NCI-H1092 (cell line): ENCODE measurements around the gene PLCH1.

Experiments
- DNase-seq: peaks from one replicate; lab custom pipeline; 2025; lab: John Stamatoyannopoulos, UW

PLCH1 gene

DNA sequence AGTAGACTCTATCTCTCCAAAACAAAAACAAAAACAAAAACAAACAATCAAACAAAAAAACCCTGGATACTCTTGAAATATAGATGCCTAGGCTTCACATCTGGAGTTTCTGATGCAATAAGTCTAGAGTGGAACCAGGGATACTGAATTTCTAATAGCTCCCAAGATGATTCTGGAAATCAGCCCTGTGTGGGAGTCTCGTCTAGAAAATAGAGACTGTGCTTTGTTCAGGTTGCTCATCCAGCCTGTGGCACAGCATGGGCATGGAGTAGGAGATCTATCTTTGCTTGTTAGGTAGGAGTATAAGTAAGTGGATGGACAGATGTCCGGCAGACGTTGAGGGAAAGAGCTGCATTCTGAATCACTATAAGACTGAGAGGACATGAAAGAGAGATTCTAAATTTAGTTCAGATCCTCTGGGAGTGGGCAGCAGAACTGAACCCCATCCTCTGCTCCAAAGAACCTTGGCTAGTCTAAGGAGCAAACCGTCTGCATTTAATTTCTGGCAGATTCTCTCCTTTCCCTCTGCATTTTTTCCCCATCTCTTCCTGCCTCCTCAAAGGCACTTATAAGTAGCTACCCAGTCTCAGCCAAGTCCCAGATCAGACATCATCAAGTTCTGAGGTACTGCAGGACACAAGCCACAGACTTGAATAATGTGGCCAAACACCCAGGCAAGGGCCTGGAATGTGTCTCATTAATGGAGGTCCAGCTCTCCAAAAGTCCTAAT is 358.8 kb downstream of the PLCH1 start:
- no peak for DNase-seq

GRCh38 chr3:155382396-155383042 is 362.4 kb downstream of the PLCH1 start:
- DNase-seq, result peak; percentile 24

- DNase-seq, result no peak
These were observed 367.0 kb downstream of the PLCH1 start for GRCh38 chr3:155377847-155378246.

DNA sequence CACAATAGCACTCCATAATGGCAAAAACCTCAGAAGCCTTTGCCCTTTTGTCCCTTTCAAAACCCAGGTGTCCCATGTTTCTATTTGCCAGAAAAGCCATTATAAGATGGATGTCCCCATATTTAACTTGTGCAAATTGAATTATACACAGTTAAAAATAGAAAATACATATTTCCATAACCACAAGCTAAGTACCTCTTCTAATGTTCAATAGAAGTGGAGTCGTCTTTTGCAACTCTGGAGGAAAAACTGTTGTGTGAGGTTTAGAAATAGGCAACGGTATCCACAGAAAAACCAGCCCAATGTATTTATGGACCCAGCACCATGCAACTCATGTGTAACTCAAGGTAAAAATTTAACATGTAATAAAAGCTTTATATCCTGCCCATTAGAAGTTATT is 367.8 kb downstream of the PLCH1 start:
- no peak for DNase-seq

DNA sequence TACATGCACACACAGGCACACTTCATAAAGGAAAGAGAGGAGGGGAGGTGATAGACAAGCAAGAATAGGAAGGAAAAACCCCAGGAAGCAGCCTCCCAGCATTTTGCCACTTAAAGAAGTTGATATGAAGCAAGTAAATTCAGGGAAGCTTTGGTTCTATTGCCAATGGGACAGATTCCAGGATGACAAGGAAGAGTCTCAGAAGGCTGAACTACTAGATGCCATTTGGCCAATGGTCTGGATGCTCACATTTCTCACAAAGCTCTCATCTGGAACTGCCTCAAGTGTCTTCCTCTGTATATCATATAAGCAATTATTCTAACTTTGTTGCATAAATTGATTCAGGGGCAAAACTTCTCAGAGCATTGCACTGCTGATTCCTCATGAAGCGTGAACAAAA is 372.6 kb downstream of the PLCH1 start:
- no peak for DNase-seq

GRCh38 chr3:155370764-155371503 is 373.9 kb downstream of the PLCH1 start:
- DNase-seq, result no peak

DNA sequence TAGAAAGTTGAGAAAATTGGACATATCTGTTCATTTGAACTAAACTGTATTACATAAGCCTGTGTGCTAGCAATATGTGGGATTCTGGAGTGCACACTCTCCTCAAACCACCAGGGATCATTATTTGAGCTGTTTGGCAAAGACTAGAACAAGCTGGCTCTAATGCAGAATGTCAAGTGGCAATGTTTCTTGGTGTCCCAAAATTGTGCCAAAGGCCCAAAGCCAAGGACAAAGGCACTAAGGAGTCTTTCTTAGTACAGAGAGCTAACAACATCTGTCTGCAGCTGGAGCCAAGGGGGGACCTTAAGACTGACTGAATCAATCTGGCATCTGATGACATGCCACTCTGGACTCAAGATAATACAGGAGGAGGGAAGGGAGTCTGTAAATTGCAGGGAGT is 374.7 kb downstream of the PLCH1 start:
- DNase-seq, result no peak

DNA sequence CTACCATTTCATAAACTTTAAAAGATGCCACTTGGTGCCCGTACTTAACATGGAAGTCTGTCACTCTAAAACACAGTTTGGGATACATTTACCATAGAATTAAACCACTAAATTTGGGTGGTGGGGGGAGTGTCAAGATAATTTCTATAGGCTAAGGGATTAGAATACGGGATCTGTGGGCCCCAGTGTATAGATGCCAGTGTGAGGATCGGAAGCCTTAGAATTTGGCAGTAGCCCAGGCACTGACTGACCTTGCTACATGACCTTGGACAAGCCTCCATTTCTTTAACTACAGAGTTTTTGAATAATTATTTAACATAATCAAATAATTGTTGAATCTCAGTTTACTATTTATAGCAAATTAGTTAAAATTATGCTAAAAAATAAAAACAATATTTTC is 375.1 kb downstream of the PLCH1 start:
- no peak for DNase-seq

GRCh38 chr3:155369244-155369643 is 375.6 kb downstream of the PLCH1 start:
- DNase-seq, result no peak

- no peak for DNase-seq
These were observed 376.1 kb downstream of the PLCH1 start for GRCh38 chr3:155368786-155369185.

DNA sequence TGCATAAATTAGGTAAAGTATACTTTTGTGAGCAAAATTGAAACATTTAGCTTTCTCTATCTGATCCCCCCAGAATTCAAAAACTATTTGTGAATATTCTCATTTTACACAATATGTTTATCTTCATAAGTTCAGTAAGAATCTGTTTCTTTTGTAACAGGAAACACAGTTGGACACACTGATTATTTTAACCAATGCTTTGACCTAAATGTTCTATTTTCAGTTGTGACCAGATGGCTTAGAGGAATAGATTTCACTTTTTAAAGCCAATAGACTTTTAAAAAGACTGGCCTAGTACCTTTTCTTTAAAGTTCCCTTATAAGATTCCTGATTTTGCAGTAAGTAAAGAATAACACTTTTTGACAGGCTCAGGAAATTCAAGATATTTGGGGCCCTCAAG is 377.4 kb downstream of the PLCH1 start:
- no peak for DNase-seq

DNA sequence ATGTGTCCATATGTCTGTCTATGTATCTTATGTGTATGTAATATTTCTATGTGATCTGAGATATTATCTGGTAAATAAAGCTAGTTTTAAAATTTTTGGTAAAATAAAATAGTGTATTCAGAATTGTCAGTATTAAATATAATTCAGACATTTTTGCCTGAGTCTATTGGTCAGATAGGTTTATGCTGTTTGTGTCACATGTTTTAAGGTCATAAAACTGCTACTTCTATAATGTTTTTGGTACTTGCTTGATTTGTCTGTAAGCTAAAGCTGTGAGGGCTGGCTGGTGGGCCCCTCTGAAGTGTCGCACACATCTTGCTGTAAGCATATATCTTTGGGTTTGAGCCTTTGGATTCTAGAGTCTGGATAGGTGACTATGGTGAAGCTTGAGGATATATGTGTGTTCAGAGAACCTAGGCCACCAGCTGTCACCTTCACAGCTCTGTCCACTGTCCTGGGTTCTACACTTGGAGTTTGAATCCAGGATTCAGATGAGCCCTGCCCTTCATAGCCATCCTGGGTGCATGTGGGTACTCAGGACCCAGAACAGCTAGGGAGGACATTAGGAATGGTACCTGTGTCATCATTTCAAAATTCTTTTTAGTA is 379.6 kb downstream of the PLCH1 start:
- no peak for DNase-seq

DNA sequence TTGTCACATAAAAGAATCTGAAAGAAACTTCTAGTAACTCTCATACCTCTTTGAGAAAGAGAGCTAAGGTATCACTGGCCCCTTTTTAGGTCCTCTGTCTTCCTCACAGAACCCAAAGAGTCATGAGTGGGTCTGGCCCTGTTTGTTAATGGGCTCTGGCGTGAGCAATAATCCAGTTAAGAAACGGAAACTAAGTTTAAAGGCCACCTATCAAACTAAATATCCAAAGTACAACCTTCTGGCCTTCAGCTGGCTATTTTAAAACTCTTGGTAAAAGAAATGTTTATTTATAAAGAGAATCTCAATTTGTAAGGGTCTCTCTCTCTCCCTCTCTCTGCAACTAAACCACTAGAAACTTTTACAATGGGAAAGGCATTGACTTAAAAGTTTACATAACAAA is 380.4 kb downstream of the PLCH1 start:
- no peak for DNase-seq

GRCh38 chr3:155363690-155364070 is 381.2 kb downstream of the PLCH1 start:
- DNase-seq, result no peak

- DNase-seq, result no peak
These were observed 381.8 kb downstream of the PLCH1 start for GRCh38 chr3:155362808-155363689.

- no peak for DNase-seq
These were observed 384.6 kb downstream of the PLCH1 start for GRCh38 chr3:155360281-155360680.

- DNase-seq, result no peak
These were observed 388.1 kb downstream of the PLCH1 start for GRCh38 chr3:155356594-155357370.

DNA sequence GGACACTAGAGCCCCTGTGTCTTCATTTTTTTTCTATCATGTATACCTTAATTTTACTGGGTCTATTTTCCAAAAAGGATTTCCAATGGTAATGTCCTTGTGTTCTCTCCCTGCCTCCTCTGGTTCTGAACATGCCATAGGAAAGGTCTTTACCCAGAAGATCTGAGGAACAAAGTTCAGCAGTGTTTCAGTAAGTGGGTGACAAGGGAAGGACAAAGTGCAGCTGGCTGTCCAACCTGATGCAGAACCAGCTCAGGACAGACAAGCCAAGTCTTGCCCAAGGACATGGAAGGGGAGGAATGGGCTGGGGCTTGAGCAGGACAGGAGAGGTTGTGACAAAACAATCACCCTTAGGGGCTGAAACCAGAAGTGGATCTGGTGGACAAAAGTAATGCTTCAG is 390.2 kb downstream of the PLCH1 start:
- no peak for DNase-seq

DNA sequence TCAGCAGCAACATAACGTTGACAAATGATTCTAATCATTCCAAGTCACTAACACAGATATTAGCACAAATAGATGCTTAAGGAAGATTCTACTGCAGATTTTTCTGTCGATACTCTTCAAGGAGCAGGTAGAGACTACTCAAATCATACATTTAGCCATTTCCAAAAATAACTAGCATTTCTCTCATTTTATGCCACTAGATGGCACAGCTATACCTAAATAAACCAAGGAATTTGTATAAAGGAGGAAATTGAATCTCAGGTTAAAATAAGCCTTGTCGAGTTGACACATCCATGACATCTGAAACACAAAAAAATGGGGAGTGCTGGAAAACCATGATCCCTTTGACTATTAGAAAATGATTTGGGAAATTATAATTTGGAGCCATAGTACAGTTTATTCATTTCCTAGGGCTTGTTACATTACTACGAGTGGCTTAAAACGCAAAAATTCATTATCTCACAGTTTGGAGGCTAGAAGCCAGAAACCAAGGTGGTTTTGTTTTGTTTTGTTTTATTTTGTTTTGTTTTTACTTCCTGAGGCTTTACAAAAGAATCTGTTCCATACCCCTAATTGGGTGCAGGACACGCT is 391.9 kb downstream of the PLCH1 start:
- DNase-seq, result no peak

DNA sequence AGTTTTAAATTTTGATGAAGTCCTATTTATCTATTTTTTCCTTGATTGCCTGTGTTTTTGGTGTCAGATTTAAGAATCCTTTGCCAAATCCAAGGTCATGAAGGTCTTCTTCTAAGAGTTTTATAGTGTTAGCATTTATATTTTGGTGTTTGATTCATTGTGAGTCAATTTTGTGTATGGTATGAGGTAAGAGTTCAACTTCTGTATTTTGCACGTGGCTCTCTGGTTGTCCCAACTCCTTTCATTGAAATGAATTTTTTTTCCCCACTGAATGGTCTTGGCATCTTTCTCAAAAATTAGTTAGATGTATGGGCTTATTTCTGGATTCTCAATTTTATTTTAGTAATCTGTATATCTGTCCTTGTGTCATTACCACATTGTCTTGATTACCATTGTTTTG is 394.3 kb downstream of the PLCH1 start:
- DNase-seq, result no peak

DNA sequence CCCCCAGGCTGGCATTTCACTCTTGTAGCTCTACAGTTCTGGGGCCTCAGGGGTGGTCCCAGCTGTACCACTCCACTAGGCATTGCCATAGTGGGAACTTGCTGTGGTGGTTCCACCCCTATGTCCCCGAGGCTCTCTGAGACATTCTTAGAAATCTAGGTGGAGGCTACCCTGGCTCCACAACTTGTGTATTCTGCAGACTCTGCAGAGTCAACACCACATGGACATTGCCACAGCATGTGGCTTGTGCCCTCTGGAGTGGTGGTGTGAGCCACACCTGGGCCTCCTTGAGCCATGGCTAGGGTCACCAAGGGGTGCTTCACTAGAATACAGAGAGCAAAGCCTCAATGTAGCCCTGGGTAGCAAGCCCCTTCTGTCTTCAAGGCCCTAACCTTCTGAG is 397.0 kb downstream of the PLCH1 start:
- DNase-seq, result no peak
